22Rv1 (cell line): ENCODE measurements around the gene FAM131C.

Experiments used
- ZFX ChIP-seq: fragments of 450-650 bp; IDR thresholded peaks from 2 replicates; pipeline ENCODE4 v1.6.1; 2017; ENCODE audit warnings: antibody characterized with exemption, borderline replicate concordance
- TF ChIP-seq, protein P1 (sequence below): fragments of 450-650 bp; IDR thresholded peaks from 2 replicates; pipeline ENCODE4 v1.5.1; 2017; ENCODE audit warnings: mild to moderate bottlenecking

GRCh38 chr1:16109571-16109970, 36.1 kb upstream of the FAM131C start:
- TF ChIP-seq, protein P1, sequence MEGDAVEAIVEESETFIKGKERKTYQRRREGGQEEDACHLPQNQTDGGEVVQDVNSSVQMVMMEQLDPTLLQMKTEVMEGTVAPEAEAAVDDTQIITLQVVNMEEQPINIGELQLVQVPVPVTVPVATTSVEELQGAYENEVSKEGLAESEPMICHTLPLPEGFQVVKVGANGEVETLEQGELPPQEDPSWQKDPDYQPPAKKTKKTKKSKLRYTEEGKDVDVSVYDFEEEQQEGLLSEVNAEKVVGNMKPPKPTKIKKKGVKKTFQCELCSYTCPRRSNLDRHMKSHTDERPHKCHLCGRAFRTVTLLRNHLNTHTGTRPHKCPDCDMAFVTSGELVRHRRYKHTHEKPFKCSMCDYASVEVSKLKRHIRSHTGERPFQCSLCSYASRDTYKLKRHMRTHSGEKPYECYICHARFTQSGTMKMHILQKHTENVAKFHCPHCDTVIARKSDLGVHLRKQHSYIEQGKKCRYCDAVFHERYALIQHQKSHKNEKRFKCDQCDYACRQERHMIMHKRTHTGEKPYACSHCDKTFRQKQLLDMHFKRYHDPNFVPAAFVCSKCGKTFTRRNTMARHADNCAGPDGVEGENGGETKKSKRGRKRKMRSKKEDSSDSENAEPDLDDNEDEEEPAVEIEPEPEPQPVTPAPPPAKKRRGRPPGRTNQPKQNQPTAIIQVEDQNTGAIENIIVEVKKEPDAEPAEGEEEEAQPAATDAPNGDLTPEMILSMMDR: no peak
- TF ChIP-seq ZFX: no peak
